ENCODE results near the gene AADAT.
A peak's percentile ranks its signal among the peaks of the same experiment; 100 is the strongest.

AADAT gene

GRCh38 chr4:170035231-170035630, 54.5 kb downstream of the AADAT start:
- no peaks in the 10 kb centered on the region for H3K9me3 Mint-ChIP-seq
- no peak overlapping the region for H3K4me3 Mint-ChIP-seq
- no peaks in the 10 kb centered on the region for H3K36me3 Mint-ChIP-seq
- peaks cover 19 to 20% of the 10 kb centered on the region in 2 donors for H3K27me3 Mint-ChIP-seq
- H3K27ac Mint-ChIP-seq = no peak overlapping the region
- ATAC-seq (replicated peaks) (no peak), DNase-seq (no peak)
- H3K4me1 Mint-ChIP-seq = no peaks in the 10 kb centered on the region

- no peak for DNase-seq
- H3K27me3 Mint-ChIP-seq = peaks cover 24 to 27% of the 10 kb centered on the region in 2 donors
- H3K9me3 Mint-ChIP-seq = no peaks in the 10 kb centered on the region
- no peak overlapping the region for H3K27ac Mint-ChIP-seq
- no peak overlapping the region for H3K4me3 Mint-ChIP-seq
- ATAC-seq (replicated peaks) = no peak
- H3K36me3 Mint-ChIP-seq = no peaks in the 10 kb centered on the region
- H3K4me1 Mint-ChIP-seq = no peaks in the 10 kb centered on the region
These were observed 55.8 kb downstream of the AADAT start for GRCh38 chr4:170033999-170034398.

DNA sequence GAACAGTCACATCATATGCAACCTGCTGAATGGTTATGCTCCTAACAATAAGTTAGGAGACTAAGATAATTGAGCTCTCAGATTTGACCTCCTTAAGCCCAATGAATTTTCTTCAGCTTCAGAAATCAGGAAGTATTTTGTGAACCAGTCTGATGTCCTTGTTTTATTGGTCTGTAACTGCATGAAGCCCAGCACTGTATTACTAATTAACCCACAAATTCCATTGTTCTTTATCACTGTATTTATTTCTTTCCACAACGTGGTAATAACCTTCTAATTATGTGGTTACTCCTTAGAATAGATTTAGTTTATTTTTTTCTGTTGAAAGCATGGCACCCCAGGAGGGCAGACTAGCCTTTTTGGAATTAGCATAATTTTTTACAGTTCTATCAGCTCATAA, 59.6 kb downstream of the AADAT start:
- peaks cover 2 to 4% of the 10 kb centered on the region in 2 donors for H3K9me3 Mint-ChIP-seq
- peaks cover 11 to 13% of the 10 kb centered on the region in 2 donors for H3K4me1 Mint-ChIP-seq
- peaks cover 40 to 44% of the 10 kb centered on the region in 2 donors for H3K27me3 Mint-ChIP-seq
- ATAC-seq (replicated peaks) (no peak), DNase-seq (no peak)
- peaks cover 0 to 6% of the 10 kb centered on the region in 2 donors for H3K36me3 Mint-ChIP-seq
- H3K27ac Mint-ChIP-seq = no peak overlapping the region
- H3K4me3 Mint-ChIP-seq = no peak overlapping the region

DNA sequence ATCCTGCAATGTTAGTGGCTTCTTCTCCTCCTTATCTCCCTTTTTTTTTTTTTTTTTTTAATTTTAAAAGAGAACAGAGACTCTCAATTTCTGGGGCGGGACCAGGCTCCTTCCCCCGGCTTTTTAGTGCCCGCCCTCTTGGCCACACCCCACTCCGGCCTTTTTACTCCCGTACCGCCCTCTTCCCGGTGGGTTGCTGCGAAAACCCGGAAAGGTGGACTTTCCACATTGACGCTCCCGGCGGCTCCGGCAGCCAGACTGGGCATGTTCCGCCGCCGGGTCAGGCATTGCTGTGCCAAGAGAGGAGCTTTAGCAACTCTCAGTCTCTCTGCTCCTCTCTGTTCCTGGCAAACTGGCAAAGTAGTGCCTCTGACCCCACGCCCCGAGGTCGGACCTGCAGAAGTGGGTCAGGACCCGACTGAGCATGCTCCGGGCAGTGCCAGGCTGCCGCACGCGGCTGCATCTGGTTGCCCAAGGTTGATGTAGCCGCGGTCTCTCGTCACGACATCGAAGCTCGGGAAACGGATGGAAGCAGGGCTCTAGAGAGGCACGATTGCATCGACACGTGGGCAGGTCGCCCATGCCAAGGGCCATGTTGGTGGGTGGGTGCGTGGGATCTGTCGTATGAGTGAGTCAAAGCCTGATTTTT, 62.5 kb downstream of the AADAT start:
- peaks cover 39 to 40% of the 10 kb centered on the region in 2 donors for H3K27me3 Mint-ChIP-seq
- peak overlapping the region; percentile 91 to 94 for H3K4me3 Mint-ChIP-seq

GRCh38 chr4:170026253-170027021, 63.3 kb downstream of the AADAT start, which contains the start of gene MFAP3L:
Gene MFAP3L (minus strand): TSS chr4:170026395. CDS start chr4:170005877, 20,518 bp downstream.
- H3K36me3 Mint-ChIP-seq = peaks cover 0 to 6% of the 10 kb centered on the region in 2 donors
- ATAC-seq (replicated peaks) (peak; percentile 82 to 83), DNase-seq (peak; percentile 86)
- H3K4me1 Mint-ChIP-seq = peaks cover 11 to 13% of the 10 kb centered on the region in 2 donors
- peak within 1 kb of the TSS; percentile 91 to 94 for H3K4me3 Mint-ChIP-seq
- peaks cover 2 to 4% of the 10 kb centered on the region in 2 donors for H3K9me3 Mint-ChIP-seq
- H3K27ac Mint-ChIP-seq = peak within 1 kb of the TSS; percentile 95
- peaks cover 35 to 37% of the 10 kb centered on the region in 2 donors for H3K27me3 Mint-ChIP-seq

More for the DNA sequence above, 62.5 kb downstream of the AADAT start:
- Mint-ChIP-seq H3K27ac (peak overlapping the region; percentile 95), H3K4me1 (peaks cover 11 to 13% of the 10 kb centered on the region in 2 donors), H3K9me3 (peaks cover 2 to 4% of the 10 kb centered on the region in 2 donors), H3K36me3 (peaks cover 0 to 6% of the 10 kb centered on the region in 2 donors)
- peak; percentile 80 to 83 for ATAC-seq (replicated peaks)
- DNase-seq = peak; percentile 86

DNA sequence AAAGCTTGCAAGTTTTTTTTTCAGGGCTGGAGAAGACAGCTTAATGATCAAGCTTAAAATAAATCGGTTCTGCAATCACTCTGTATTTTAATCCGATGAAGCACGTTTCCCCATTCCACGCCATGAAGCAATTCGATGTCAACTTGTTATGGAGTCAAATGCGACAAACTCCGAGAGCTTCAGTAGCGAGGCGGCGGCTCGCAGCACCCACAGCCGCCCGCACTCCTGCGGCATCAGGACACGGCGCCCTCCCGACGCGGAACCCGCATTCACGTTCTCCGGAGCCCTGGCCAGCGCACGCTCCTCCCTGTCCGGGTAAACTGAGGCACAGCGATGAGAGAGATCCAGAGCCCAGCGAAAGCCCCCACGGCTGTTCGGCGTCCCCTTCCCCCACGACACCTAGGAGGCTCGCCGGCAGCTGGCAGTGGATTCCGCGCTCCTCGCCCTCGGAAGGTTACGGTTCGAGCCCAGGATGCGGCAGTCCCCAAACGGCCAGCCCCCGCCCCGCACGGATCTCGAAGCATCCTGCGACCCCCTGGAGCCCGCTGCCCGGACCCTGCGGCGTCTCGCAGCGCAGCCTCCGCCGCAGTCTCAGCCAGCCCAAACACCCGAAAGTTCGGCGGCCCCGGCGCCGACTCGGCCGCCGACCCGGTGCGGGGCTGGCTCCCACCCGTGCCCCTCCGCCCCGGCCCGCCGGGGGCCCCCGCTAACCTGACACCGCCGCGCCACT, 64.1 kb downstream of the AADAT start:
- Mint-ChIP-seq H3K4me3 (peak overlapping the region; percentile 80 to 83), H3K27ac (peak overlapping the region; percentile 69), H3K27me3 (peaks cover 32 to 34% of the 10 kb centered on the region in 2 donors), H3K4me1 (peaks cover 11 to 13% of the 10 kb centered on the region in 2 donors), H3K9me3 (peaks cover 2 to 4% of the 10 kb centered on the region in 2 donors), H3K36me3 (peaks cover 0 to 6% of the 10 kb centered on the region in 2 donors)
- no peak for DNase-seq
- no peak for ATAC-seq (replicated peaks)

DNA sequence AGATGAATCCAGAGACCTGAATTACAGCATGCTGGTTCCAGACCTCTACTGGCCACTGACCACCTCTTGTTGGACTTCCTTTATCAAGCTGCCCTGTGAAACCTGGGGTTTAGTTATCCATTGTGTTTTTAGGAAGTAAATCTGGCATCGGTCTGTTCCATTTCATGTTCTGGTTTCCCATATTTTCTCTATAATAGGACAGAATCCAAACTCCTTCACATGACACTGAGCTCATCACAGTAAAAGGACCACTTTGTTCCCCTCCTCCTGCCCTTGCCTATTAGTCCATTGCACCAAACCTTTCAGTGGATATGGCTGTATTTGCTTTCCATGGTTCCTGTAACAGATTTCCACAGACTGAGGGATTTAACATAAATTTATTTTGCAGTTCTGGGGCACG, 67.5 kb downstream of the AADAT start:
- peaks cover 0 to 1% of the 10 kb centered on the region in 2 donors for H3K36me3 Mint-ChIP-seq
- H3K27me3 Mint-ChIP-seq = peaks cover 12 to 18% of the 10 kb centered on the region in 2 donors

GRCh38 chr4:170017252-170017651, 72.5 kb downstream of the AADAT start:
- ATAC-seq (replicated peaks) (no peak), DNase-seq (no peak)
- no peaks in the 10 kb centered on the region for H3K9me3 Mint-ChIP-seq
- no peaks in the 10 kb centered on the region for H3K36me3 Mint-ChIP-seq
- H3K4me3 Mint-ChIP-seq = no peak overlapping the region
- peaks cover 7 to 13% of the 10 kb centered on the region in 2 donors for H3K27me3 Mint-ChIP-seq
- H3K4me1 Mint-ChIP-seq = no peaks in the 10 kb centered on the region
- no peak overlapping the region for H3K27ac Mint-ChIP-seq

More for the DNA sequence above, 67.5 kb downstream of the AADAT start:
- Mint-ChIP-seq H3K4me1 (peaks cover 4 to 7% of the 10 kb centered on the region in 2 donors), H3K4me3 (no peak overlapping the region), H3K9me3 (no peaks in the 10 kb centered on the region), H3K27ac (no peak overlapping the region)
- ATAC-seq (replicated peaks) (no peak), DNase-seq (no peak)

DNA sequence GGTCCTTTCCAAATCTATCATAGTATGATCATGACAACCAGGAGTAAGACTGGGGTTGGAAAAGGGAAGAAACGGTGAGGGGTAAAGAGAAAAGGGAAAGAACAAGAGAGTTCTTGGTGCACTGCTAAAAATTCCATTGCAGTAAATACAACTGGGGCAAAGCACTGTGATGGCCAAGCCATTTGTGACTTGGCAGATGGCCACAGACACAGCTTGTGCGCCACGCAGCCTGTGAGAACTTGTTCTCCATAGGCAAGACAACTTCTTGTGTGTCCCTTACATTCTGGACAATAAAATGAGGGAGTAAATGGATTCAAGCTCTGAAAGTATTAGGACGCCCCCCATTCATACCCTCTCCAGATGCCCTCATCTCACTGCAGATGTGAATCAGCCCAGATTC, 74.5 kb downstream of the AADAT start:
- H3K9me3 Mint-ChIP-seq = peaks cover 0 to 2% of the 10 kb centered on the region in 2 donors
- H3K4me3 Mint-ChIP-seq = no peak overlapping the region
- H3K27ac Mint-ChIP-seq = no peak overlapping the region
- H3K27me3 Mint-ChIP-seq = peaks cover 3 to 5% of the 10 kb centered on the region in 2 donors
- ATAC-seq (replicated peaks) (no peak), DNase-seq (no peak)
- peaks cover 0 to 4% of the 10 kb centered on the region in 2 donors for H3K4me1 Mint-ChIP-seq
- no peaks in the 10 kb centered on the region for H3K36me3 Mint-ChIP-seq

DNA sequence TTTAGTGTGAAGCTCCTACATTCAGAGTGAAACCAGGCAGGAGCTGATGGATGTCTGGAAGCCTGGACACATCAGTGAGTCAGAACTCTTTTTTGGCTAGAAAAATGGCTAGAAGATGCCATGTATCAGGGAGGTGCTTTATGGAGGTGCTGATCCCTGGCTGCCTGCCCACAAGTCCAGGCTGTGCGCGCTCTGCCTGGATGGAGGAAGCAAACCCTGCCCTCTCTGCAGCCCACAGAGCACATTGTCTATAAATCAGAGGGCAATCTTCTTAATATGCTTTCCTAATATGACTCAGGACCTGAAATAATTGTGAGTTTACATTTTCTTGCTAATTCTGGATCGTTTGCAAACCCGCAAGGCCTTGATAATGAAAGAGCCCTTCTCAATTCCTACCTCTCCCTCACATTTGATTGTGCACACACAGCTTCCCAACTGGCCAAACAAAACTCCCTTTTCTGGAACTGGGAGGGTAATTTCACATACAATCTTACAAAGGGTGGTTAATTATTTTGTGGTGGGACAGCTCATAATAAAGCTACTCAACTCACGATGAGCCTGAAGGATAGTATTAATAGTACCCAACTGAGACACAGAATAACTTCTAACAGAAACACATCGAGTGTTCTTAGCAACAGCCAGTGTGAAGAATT, 75.3 kb downstream of the AADAT start:
- DNase-seq (no peak), ATAC-seq (replicated peaks) (no peak)
- Mint-ChIP-seq H3K27ac (no peak overlapping the region), H3K4me3 (no peak overlapping the region), H3K27me3 (peaks cover 4 to 5% of the 10 kb centered on the region in 2 donors), H3K9me3 (peaks cover 0 to 3% of the 10 kb centered on the region in 2 donors), H3K36me3 (no peaks in the 10 kb centered on the region), H3K4me1 (peaks cover 0 to 4% of the 10 kb centered on the region in 2 donors)

DNA sequence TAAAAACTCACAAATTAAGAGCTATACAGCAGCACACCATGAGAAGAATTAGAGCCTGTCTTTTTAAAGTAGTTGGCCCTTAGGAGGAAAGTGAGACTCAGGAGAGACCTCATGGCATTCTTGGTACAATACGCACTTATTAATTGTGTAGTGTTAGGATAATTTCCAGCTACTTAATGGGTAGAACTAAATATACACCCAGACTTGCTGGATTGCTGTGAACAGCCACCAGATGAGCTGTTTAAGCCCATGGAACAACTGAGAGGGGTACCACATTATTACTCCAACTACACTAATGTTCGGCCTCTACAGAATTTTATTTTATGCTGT, 77.2 kb downstream of the AADAT start:
- peaks cover 0 to 3% of the 10 kb centered on the region in 2 donors for H3K9me3 Mint-ChIP-seq
- H3K36me3 Mint-ChIP-seq = no peaks in the 10 kb centered on the region
- ATAC-seq (replicated peaks) (no peak), DNase-seq (no peak)
- H3K4me3 Mint-ChIP-seq = no peak overlapping the region
- peaks cover 12 to 13% of the 10 kb centered on the region in 2 donors for H3K4me1 Mint-ChIP-seq
- H3K27me3 Mint-ChIP-seq = peaks cover 0 to 7% of the 10 kb centered on the region in 2 donors
- no peak overlapping the region for H3K27ac Mint-ChIP-seq

DNA sequence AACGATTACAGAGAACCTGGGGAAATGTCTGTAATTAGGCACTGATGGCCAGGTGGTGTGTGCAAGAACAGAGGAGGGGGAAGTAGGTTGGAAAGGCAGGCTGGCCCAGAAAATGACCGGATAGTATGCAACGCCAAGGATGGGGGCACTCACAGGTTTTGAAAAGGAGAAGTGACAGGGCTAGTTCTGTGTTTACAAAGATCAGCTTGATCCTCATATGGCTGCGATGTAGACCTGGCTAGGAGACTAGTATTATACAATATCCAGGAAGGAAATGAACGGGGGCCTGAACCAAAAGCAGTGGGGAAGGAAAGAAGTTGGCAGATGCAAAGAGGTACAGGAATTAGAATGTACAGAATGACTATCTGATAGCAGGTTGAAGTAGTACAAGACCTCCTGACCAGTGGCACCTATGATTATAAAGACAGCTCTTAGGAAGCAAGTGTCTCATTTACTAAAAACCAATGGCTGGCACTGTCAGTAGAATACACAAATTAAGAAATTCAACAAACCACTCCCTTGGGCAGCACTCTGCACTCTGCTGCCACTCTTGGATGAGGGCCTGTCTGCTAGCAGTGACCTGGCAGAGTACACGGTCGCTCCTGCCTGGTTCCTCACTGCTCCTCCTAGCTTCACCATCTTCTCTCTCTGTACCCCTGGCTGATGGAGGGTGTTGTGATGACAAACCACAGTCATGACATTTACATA, 77.7 kb downstream of the AADAT start:
- no peak overlapping the region for H3K27ac Mint-ChIP-seq
- no peak for DNase-seq

More for the DNA sequence above, 77.7 kb downstream of the AADAT start:
- ATAC-seq (replicated peaks) = no peak
- Mint-ChIP-seq H3K4me1 (peaks cover 13 to 18% of the 10 kb centered on the region in 2 donors), H3K27me3 (peaks cover under 1 to 8% of the 10 kb centered on the region in 2 donors), H3K4me3 (no peak overlapping the region), H3K36me3 (no peaks in the 10 kb centered on the region), H3K9me3 (peaks cover 0 to 3% of the 10 kb centered on the region in 2 donors)
